CD14-positive monocyte (primary cell): Measurements from ENCODE around the gene MYOM1. TPM values are rescaled to one million over a fixed set of nuclear protein-coding genes. Genes with fewer than 3 reads are reported as not detected.
"Not testable (repeated sequence)": the region's sequence is repeated elsewhere in the genome, so short reads cannot be mapped to it uniquely, and the experiment has no call there.

ENCODE experiments used
- DNase-seq, 3 donors: peaks; one replicate each; pipeline ENCODE4 v3.0.0-alpha.2; 2011 to 2022
- H2AFZ ChIP-seq: 2 replicates; pipeline ENCODE4 v1.6.0; 2012; ENCODE audit warnings: mild to moderate bottlenecking, low read depth, low read length, inconsistent platforms; ENCODE audit not compliant: insufficient read depth, poor library complexity, severe bottlenecking
- H3K27ac ChIP-seq, 2 donors: 1 replicate in 1 of 2; 2 replicates in 1 of 2; pipeline ENCODE4 v1.5.1; 2012 to 2013; ENCODE audit warnings: low read length in 2 of 2, control low read depth in 1 of 2, inconsistent platforms in 1 of 2, low read depth in 1 of 2, mild to moderate bottlenecking in 1 of 2
- H3K27me3 ChIP-seq, 2 donors: one replicate each; pipeline versions ENCODE4 v1.6.0 to v1.6.1; 2011 to 2013; ENCODE audit warnings: low read length in 2 of 2; ENCODE audit not compliant: control insufficient read depth in 2 of 2, insufficient read depth in 2 of 2
- H3K36me3 ChIP-seq, 2 donors: replicated peaks in 1 of 2; 1 replicate in 1 of 2; 2 replicates in 1 of 2; pipeline versions ENCODE4 v1.5.1 to v1.6.1; 2012 to 2013; ENCODE audit warnings: low read length in 2 of 2, control low read depth in 1 of 2, inconsistent platforms in 1 of 2, mild to moderate bottlenecking in 1 of 2; ENCODE audit not compliant: insufficient read depth in 2 of 2, control insufficient read depth in 1 of 2
- H3K4me1 ChIP-seq, 2 donors: 1 replicate in 1 of 2; 2 replicates in 1 of 2; pipeline versions ENCODE4 v1.5.1 to v1.6.1; 2012 to 2013; ENCODE audit warnings: low read length in 2 of 2, control low read depth in 1 of 2, inconsistent platforms in 1 of 2, mild to moderate bottlenecking in 1 of 2, moderate library complexity in 1 of 2; ENCODE audit not compliant: insufficient read depth in 2 of 2, control insufficient read depth in 1 of 2
- H3K4me2 ChIP-seq: replicated peaks from 2 replicates; pipeline ENCODE3; 2012; ENCODE audit warnings: low read length, moderate library complexity, mild to moderate bottlenecking; ENCODE audit not compliant: poor library complexity, severe bottlenecking; ENCODE audit errors: extremely low read depth
- H3K4me3 ChIP-seq, 3 experiments: fragments of 200-600 bp in 1 of 3; sonication (generic) in 1 of 3; replicated peaks in 1 of 3; 1 replicate in 2 of 3; 2 replicates in 1 of 3; pipeline ENCODE4 v1.5.1; 2011 to 2013; ENCODE audit warnings: low read length in 3 of 3, mild to moderate bottlenecking in 3 of 3, control low read depth in 2 of 3, low read depth in 2 of 3, inconsistent platforms in 1 of 3, moderate library complexity in 1 of 3
- H3K79me2 ChIP-seq: 2 replicates; pipeline ENCODE4 v1.6.0; 2012; ENCODE audit warnings: mild to moderate bottlenecking, control low read depth, inconsistent platforms, low read length, moderate library complexity; ENCODE audit not compliant: insufficient read depth
- H3K9ac ChIP-seq: 2 replicates; pipeline ENCODE4 v1.6.0; 2017; ENCODE audit warnings: low read length, mild to moderate bottlenecking; ENCODE audit not compliant: insufficient read depth, poor library complexity, severe bottlenecking
- H3K9me3 ChIP-seq, 2 donors: replicated peaks in 1 of 2; 1 replicate in 1 of 2; 2 replicates in 1 of 2; pipeline versions ENCODE4 v1.5.1 to v1.6.1; 2012 to 2013; ENCODE audit warnings: low read length in 2 of 2, control low read depth in 1 of 2; ENCODE audit not compliant: control insufficient read depth in 1 of 2, insufficient read depth in 1 of 2
- H4K20me1 ChIP-seq: 2 replicates; pipeline ENCODE4 v1.6.0; 2012; ENCODE audit warnings: mild to moderate bottlenecking, low read length, control low read depth, moderate library complexity; ENCODE audit not compliant: insufficient read depth
- H3K27ac Mint-ChIP-seq, 7 donors: one replicate each; pipeline ENCODE4 v1.8.0; 2020; ENCODE audit warnings: mild to moderate bottlenecking in 7 of 7, mixed read lengths in 7 of 7, moderate library complexity in 6 of 7, inconsistent platforms in 2 of 7
- H3K27me3 Mint-ChIP-seq, 3 donors: one replicate each; pipeline ENCODE4 v1.8.0; 2021 to 2022; ENCODE audit warnings: low read depth in 3 of 3, mild to moderate bottlenecking in 3 of 3, mixed read lengths in 3 of 3, moderate library complexity in 3 of 3, inconsistent platforms in 1 of 3
- H3K36me3 Mint-ChIP-seq, 2 donors: one replicate each; pipeline ENCODE4 v1.8.0; 2020; ENCODE audit warnings: mixed read lengths in 2 of 2, inconsistent platforms in 1 of 2, mild to moderate bottlenecking in 1 of 2
- H3K4me1 Mint-ChIP-seq: one replicate; pipeline ENCODE4 v1.8.0; 2020; ENCODE audit warnings: mild to moderate bottlenecking, mixed read lengths
- H3K4me3 Mint-ChIP-seq, 2 donors: one replicate each; pipeline ENCODE4 v1.8.0; 2020; ENCODE audit warnings: mild to moderate bottlenecking in 2 of 2, mixed read lengths in 2 of 2, moderate library complexity in 1 of 2
- H3K9me3 Mint-ChIP-seq, 7 donors: one replicate each; pipeline ENCODE4 v1.8.0; 2020 to 2022; ENCODE audit warnings: mixed read lengths in 7 of 7, mild to moderate bottlenecking in 6 of 7, moderate library complexity in 6 of 7, inconsistent platforms in 2 of 7
- WGBS: methylation state at CpG from one replicate; pipeline ENCODE4 v1.1.5; 2013; ENCODE audit warnings: missing lambda C conversion rate; ENCODE audit not compliant: insufficient coverage; 5-methylcytosine and 5-hydroxymethylcytosine counted together
- intact Hi-C, 2 donors: fragments of 100-400 bp; cut with micrococcal nuclease; formaldehyde crosslinking; loops; one replicate each; pipeline versions ENCODE4 v1.15.0 to v1.15.1; 2023
- polyA plus RNA-seq, 3 donors: library from polyadenylated mRNA; depleted of rRNA in 1 of 3; unstranded in 2 of 3; stranded (reverse) in 1 of 3; fragments of 300-500 nt in 2 of 3; fragments of >200 nt in 1 of 3; fragmentation: Illumina TruSeq in 2 of 3; gene quantifications; 1 replicate in 2 of 3; 2 replicates in 1 of 3; pipeline ENCODE4 v1.2.3, GENCODE V29; 2012 to 2021
- TF ChIP-seq, protein P1 (sequence below): fragments of 200-600 bp; IDR thresholded peaks from one replicate; pipeline ENCODE4 v1.8.0; 2022; ENCODE audit warnings: antibody characterized with exemption, mild to moderate bottlenecking

Gene MYOM1
- polyA plus RNA-seq, 3 donors = 0.05 to 0.95 (median 0.22) TPM

DNA sequence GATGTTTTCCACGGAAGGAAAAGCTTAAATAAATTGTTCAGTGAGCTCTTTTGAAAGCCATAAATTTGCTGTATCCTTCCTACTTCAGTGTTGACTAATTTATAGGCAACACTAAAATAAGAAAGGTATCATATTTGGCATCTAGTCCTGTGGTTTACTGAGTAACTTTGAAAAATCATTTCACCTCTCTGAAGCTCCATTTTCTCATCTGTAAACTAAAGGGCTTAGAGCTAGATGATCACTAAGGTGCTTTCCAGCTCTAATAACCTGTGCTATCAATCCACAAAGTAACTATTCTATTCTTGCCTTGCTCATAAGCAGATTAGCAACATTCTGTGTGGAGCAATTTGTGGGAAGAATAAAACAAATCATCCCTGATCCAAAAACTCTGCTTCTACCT is 3.6 kb upstream of the MYOM1 start:
- Histone ChIP-seq H3K27ac (no peak overlapping the region), H3K9ac (no peak overlapping the region), H2AFZ (no peak overlapping the region), H3K27me3 (no peaks in the 10 kb centered on the region), H3K4me2 (no peak overlapping the region), H3K4me1 (no peaks in the 10 kb centered on the region), H4K20me1 (no peaks in the 10 kb centered on the region), H3K36me3 (no peaks in the 10 kb centered on the region), H3K4me3 (no peak overlapping the region), H3K9me3 (no peaks in the 10 kb centered on the region), H3K79me2 (no peaks in the 10 kb centered on the region)
- Mint-ChIP-seq H3K4me3 (no peak overlapping the region), H3K4me1 (no peaks in the 10 kb centered on the region), H3K27ac (no peak overlapping the region), H3K36me3 (no peaks in the 10 kb centered on the region), H3K9me3 (peaks cover 0 to 2% (median 0%) of the 10 kb centered on the region in 7 donors), H3K27me3 (peaks cover 0 to 3% (median 2%) of the 10 kb centered on the region in 3 donors)
- WGBS = no CpG with 5 or more reads among the region's 1 CpG
- TF ChIP-seq, protein P1, sequence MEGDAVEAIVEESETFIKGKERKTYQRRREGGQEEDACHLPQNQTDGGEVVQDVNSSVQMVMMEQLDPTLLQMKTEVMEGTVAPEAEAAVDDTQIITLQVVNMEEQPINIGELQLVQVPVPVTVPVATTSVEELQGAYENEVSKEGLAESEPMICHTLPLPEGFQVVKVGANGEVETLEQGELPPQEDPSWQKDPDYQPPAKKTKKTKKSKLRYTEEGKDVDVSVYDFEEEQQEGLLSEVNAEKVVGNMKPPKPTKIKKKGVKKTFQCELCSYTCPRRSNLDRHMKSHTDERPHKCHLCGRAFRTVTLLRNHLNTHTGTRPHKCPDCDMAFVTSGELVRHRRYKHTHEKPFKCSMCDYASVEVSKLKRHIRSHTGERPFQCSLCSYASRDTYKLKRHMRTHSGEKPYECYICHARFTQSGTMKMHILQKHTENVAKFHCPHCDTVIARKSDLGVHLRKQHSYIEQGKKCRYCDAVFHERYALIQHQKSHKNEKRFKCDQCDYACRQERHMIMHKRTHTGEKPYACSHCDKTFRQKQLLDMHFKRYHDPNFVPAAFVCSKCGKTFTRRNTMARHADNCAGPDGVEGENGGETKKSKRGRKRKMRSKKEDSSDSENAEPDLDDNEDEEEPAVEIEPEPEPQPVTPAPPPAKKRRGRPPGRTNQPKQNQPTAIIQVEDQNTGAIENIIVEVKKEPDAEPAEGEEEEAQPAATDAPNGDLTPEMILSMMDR = no peak
- no peak for DNase-seq
- intact Hi-C loops = no loop called here

DNA sequence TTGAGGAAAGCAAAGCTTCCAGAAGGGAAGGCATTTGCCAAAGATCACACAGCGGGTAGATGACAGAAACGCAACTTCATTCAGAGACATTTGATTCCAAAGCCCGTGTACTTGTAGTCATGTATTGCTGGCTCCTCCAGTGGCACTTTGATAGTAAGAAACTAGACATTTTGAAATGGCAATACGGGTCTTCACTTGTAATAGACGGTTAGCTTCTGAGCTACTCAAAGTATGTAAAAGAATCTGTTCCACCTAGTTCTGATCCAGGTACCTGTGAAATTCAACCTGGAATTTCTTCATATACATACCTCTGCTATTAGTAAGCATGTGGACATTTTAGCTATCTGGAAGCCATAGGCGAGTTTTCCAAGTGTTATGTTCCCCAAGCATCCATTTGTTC is 1.7 kb upstream of the MYOM1 start:
- Mint-ChIP-seq H3K27me3 (no peaks in the 10 kb centered on the region), H3K36me3 (no peaks in the 10 kb centered on the region), H3K27ac (no peak overlapping the region), H3K9me3 (peaks cover 0 to 3% (median 0%) of the 10 kb centered on the region in 7 donors), H3K4me3 (no peak overlapping the region), H3K4me1 (no peaks in the 10 kb centered on the region)
- H3K4me3 ChIP-seq = no peak overlapping the region
- no peaks in the 10 kb centered on the region for H3K79me2 ChIP-seq
- H3K36me3 ChIP-seq = no peaks in the 10 kb centered on the region
- no peaks in the 10 kb centered on the region for H3K27me3 ChIP-seq
- H3K9me3 ChIP-seq = no peaks in the 10 kb centered on the region
- H3K4me2 ChIP-seq = no peak overlapping the region
- 100% methylated on average over 3 of the region's 6 CpGs for WGBS
- intact Hi-C loops = no loop called here
- no peaks in the 10 kb centered on the region for H3K4me1 ChIP-seq
- H3K27ac ChIP-seq = no peak overlapping the region
- H4K20me1 ChIP-seq = no peaks in the 10 kb centered on the region
- DNase-seq = no peak
- H3K9ac ChIP-seq = no peak overlapping the region
- no peak overlapping the region for H2AFZ ChIP-seq
- TF ChIP-seq, protein P1 = no peak

DNA sequence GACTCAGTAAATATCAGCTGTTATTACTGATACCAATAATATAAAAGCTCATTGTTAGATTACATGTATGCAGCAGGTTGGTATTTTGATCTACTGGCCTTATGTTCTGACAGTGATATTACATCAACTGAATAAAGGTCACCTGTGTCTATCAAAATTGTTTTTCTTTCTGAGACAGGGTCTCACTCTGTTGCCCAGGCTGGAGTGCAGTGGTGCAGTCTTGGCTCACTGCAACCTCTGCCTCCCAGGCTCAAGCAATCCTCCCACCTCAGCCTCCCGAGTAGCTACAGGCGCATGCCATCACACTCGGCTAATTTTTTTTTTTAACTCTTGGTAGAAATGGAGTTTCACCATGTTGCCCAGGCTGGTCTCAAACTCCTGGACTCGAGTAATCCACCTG is 1.1 kb upstream of the MYOM1 start:
- H4K20me1 ChIP-seq, H2AFZ ChIP-seq, H3K79me2 ChIP-seq, H3K4me3 Mint-ChIP-seq, H3K4me1 ChIP-seq, H3K9me3 ChIP-seq, H3K27ac ChIP-seq, H3K4me2 ChIP-seq, H3K36me3 Mint-ChIP-seq, H3K4me1 Mint-ChIP-seq, H3K27me3 ChIP-seq, intact Hi-C loops, H3K9me3 Mint-ChIP-seq, H3K27me3 Mint-ChIP-seq, DNase-seq, H3K27ac Mint-ChIP-seq, H3K4me3 ChIP-seq, H3K36me3 ChIP-seq, H3K9ac ChIP-seq: not testable (repeated sequence)
- WGBS = 100% methylated on average over 1 of the region's 4 CpGs
